Neural progenitor cell (in vitro differentiated cells): ENCODE measurements around the gene BRINP3.

Experiments used
- EZH2 ChIP-seq: fragments of 200-600 bp; sonication (generic); IDR thresholded peaks from 2 replicates; pipeline ENCODE4 v1.6.1; 2017; ENCODE audit warnings: antibody characterized with exemption, mild to moderate bottlenecking, moderate library complexity
- EZH2phosphoT487 ChIP-seq: fragments of 200-600 bp; sonication (generic); IDR thresholded peaks from 2 replicates; pipeline ENCODE4 v1.6.1; 2017; ENCODE audit warnings: antibody characterized with exemption
- TF ChIP-seq, protein P1 (sequence below): fragments of 200-600 bp; sonication (generic); IDR thresholded peaks from 2 replicates; pipeline ENCODE4 v1.5.1; 2017; ENCODE audit warnings: antibody characterized with exemption, mild to moderate bottlenecking

DNA sequence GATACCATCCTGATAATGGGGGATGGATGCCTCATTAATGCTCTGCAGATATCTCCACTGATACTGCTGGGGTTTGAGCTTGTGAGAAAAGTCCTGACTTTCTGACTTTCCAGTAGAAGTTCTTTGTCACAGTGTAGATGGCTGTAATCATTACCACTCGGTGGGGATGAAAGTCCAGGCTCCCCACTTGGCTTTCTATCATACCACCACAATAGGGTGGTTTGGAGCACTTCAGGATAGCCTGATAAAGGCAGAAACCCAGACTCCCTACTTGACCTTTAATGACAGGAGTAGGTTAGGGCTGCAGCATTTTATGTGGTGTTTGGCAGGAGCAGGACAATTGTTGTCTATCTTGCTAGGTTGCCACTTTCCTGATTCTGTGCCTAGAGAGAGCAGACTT lies 294.1 kb downstream of the BRINP3 start:
- TF ChIP-seq, protein P1, sequence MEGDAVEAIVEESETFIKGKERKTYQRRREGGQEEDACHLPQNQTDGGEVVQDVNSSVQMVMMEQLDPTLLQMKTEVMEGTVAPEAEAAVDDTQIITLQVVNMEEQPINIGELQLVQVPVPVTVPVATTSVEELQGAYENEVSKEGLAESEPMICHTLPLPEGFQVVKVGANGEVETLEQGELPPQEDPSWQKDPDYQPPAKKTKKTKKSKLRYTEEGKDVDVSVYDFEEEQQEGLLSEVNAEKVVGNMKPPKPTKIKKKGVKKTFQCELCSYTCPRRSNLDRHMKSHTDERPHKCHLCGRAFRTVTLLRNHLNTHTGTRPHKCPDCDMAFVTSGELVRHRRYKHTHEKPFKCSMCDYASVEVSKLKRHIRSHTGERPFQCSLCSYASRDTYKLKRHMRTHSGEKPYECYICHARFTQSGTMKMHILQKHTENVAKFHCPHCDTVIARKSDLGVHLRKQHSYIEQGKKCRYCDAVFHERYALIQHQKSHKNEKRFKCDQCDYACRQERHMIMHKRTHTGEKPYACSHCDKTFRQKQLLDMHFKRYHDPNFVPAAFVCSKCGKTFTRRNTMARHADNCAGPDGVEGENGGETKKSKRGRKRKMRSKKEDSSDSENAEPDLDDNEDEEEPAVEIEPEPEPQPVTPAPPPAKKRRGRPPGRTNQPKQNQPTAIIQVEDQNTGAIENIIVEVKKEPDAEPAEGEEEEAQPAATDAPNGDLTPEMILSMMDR = no peak
- no peak for TF ChIP-seq EZH2phosphoT487
- TF ChIP-seq EZH2 = no peak
